Measurements from ENCODE around the gene TDO2. TPM values are rescaled to one million over a fixed set of nuclear protein-coding genes. Genes with fewer than 3 reads are reported as not detected.
"Not testable (repeated sequence)": the region's sequence is repeated elsewhere in the genome, so short reads cannot be mapped to it uniquely, and the experiment has no call there.

TDO2 gene
- total RNA-seq (2014; rRNA removed; shearing (Covaris generic)): 11.4 and 17.6 TPM in 2 replicates
- 13.0 and 20.1 TPM in 2 replicates for polyA plus RNA-seq (2014; cell fraction: nucleus; rRNA removed)

DNA sequence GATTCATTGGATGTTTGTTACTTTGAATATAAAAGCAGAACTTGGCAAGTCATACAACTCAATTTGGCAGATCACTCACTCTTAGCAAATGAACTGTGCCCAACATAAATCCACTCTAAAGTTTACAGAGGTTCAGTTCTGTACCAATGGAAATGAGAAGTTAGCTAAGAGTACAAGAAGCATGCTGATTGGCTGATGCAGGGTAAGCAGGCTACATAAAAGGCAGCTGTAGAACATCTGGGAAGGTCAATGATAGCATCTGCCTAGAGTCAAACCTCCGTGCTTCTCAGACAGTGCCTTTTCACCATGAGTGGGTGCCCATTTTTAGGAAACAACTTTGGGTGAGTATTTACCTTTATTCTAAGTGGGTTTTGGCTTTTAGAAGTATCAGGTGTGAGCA, at the start of gene TDO2:
TDO2 (plus strand) TSS at position 244 of the 400 bp plus-strand sequence; CDS start at position 307, 63 bp downstream.
- no peak for DNase-seq (ENCODE audit: extremely low read depth, low read depth)

DNA sequence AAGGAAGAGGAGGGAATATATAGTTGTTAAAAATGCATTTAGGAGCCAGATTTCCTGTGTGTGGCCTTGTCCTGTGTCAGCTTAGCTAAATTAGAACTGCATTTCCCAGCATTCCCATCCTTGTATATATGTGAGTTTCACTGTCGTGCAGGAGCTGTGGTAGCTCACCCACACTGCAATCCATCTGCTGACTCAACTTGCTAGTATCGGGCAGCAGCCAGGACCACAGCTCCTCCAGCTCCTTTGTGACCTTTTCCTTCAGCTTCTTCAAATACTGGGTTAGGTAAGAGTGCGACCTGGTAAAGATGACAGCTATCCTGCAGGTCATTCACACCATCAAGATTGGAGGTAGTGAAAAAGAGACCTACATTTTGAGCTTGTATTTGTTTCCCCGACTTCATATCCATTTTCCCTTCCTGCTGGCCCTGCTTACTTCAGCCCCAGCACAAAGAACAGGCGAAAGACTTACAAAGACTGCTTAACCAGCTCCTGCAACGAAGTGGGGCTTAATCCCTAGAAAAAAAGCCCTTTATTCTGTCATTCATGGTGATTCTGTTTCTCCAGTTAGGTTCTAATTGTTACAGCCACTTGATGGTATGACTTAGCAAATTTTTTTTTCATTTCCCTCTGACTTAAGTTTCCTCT, 48.8 kb upstream of the TDO2 start:
- DNase-seq (ENCODE audit: extremely low read depth, low read depth): peak; percentile 71

DNA sequence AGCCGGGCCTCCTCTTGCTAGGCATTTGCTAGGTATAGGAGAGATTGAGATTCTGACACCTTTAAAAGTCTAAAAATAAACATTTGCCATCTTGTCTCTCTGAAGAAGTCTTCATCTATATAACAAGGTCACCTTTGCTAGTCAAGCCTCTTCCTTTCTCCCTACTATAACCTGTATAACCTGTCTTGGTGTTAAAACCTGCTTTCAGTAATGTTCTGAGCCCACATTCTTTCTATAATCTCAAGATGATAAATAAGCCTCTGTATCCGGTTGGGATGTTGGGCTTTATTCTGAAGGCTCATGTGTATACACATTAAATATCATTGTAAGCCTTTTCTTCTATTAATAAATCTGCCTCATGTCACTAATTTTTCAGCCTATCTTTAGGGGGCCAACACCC, 47.6 kb upstream of the TDO2 start:
- DNase-seq (ENCODE audit: extremely low read depth, low read depth): no peak

DNA sequence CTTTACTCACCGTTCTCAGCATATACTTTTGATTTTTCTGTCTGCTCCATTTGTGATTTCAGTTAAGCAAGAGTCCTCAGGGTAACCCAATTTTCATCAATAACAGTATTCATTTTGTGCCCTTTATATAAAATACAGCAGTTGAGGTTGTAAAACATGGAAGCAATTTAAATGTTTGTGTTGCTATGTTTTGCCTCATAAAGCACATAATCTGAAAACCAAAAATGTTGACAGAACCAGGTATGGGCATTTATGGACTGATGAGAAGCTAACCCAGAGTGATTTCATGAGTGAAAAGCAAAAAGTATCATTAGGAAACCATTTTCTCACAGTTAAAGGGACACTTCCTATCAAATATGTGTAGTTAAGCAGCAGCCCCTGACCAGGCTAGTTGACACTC, 37.3 kb upstream of the TDO2 start, which contains the start of gene ASIC5:
ASIC5 (minus strand) TSS at position 101 of the 400 bp plus-strand sequence; CDS start at position 50, 51 bp downstream.
- no peak for DNase-seq (ENCODE audit: extremely low read depth, low read depth)

DNA sequence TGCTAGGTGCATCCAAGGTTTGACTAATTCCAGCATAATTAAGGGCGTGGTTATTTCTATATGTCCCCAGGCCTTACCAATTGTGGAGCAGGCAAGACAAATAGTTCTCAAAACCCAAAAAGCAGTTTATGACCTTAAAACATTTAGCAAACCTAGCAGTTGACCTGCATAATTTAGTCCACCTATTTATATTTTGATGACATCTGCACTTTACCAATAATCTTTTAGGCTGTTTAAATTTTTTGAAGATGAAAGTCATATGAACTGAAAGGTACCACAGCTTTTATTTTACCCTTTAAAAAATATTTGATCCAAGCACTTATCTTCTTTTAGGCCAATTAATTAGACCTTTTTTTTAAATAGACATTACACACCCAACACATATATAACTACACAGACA, 27.6 kb upstream of the TDO2 start:
- DNase-seq (ENCODE audit: extremely low read depth, low read depth): no peak

DNA sequence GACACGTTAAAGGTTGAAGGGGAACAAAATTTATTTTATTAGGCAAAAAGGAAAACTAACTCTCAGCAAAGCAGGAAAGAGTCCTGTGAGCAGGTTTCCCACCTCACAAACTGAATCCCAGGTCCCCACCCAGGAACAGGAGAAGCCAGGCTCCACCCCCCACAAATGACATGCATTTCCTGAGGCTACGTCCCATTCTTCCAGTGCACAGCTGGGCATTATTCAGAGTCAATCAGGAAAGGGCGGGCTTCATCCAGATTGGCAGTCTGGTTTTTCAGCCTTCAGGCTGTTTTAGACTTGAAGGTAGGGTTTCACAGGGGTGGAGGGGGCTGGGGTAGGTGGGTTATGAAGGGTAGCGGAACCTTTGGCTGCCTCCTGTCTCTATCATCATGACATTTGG, 25.5 kb upstream of the TDO2 start:
- DNase-seq (ENCODE audit: extremely low read depth, low read depth): no peak

DNA sequence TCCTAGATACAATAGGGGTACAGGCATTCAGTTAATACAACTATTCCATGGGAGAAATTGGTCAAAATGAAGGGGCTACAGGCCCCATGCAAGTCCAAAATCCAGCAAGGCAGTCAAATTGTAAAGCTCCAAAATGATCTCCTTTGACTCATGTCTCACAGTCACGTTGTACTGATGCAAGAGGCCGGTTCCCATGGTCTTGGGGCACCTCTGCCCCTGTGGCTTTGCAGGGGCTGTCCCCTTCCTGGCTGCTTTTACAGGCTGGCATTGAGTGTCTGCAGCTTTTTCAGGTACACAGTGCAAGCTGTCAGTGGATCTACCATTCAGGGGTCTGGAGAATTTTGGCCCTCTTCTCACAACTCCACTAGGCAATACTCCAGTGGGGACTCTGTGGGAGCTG, 24.9 kb upstream of the TDO2 start:
- no peak for DNase-seq (ENCODE audit: extremely low read depth, low read depth)

DNA sequence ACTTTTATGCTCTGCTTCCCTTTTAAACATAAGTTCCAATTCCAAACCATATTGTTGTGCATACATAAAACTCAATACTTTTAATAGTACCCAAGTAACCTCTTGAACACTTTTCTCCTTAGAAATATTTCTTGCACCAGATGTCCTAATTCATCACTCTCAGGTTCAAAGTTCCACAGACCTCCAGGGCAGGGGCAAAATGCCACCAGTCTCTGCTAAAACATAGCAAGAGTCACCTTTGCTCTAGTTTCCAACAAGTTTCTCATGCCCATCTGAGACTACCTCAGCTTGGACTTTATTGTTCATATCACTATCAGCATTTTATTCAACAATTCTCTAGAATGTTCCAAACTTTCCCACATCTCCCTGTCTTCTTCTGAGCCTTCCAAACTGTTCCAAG, 23.7 kb upstream of the TDO2 start:
- DNase-seq (ENCODE audit: extremely low read depth, low read depth): no peak

DNA sequence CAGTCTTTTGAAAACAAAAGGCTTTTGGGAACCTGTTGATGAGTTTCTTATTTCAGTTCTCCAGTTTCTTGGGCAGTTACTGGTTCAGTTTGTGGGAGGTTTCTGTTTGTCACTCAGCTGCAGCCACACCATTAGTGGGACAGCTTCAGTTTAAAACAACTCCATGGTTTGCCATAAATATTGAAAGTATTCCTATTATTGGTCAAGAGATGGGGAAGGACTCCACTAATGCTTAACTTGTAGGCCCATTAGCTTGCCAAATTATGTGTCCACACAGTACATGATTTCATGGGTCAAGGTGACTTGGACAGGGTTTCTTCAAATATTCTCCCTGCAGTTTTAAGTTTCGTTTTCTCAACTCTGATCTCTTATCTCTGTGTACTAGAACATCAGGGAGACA, 21.9 kb upstream of the TDO2 start:
- DNase-seq (ENCODE audit: extremely low read depth, low read depth): no peak

DNA sequence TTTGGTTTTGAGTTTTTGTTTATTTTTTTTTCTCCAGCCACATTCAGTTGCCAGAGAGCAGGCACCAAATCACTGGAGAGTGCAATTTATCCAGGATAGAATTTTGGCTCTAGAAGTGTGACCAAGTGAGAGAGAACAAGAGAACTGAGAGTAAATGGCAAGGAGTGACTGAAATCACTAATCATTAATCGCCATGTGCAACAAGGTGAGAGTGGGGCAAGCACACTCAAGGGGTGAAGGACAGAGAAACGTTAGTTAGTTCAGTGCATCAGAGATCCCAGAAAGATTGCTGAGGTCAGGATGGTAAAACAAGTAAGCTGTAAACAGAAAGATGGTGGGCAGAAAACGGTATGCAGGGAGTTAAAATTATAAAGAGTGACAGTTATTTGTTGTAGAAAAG, 19.6 kb upstream of the TDO2 start:
- no peak for DNase-seq (ENCODE audit: extremely low read depth, low read depth)

DNA sequence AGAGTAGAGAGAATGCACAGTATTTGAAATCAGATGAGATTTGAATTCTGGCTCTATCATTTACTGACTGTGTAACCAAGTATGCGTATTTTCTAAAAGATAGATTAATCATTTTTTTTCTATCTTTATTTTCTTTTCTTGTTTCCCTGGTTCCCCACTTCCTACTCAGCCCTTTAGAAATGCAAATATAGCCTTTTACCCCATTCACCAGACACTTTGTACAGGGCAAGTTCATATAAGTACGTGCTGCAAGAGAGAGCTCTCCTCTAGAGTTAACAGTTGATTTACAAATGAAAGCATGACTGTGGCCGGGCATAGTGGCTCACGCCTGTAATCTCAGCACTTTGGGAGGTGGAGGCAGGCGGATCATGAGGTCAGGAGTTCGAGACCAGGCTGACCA, 17.8 kb upstream of the TDO2 start:
- DNase-seq (ENCODE audit: extremely low read depth, low read depth): no peak

DNA sequence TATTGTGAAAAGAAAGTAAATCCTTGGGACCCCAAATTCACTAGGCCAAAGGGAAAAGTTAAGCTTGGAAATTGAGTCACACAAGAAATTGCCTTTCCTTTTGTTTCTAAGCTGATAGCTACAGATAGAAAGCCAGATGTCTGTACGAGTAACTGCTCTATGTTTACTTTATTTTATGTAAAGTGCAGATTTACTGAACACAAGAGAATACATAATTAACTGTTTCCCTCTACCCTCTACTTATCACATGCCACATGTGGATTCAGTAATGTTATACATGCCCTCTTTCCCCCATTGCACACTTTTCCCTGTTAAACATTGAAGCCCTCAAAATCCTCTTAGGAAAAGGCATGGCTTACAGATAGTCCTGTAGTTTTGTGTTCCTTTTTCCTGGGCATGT, 16.5 kb upstream of the TDO2 start:
- no peak for DNase-seq (ENCODE audit: extremely low read depth, low read depth)

DNA sequence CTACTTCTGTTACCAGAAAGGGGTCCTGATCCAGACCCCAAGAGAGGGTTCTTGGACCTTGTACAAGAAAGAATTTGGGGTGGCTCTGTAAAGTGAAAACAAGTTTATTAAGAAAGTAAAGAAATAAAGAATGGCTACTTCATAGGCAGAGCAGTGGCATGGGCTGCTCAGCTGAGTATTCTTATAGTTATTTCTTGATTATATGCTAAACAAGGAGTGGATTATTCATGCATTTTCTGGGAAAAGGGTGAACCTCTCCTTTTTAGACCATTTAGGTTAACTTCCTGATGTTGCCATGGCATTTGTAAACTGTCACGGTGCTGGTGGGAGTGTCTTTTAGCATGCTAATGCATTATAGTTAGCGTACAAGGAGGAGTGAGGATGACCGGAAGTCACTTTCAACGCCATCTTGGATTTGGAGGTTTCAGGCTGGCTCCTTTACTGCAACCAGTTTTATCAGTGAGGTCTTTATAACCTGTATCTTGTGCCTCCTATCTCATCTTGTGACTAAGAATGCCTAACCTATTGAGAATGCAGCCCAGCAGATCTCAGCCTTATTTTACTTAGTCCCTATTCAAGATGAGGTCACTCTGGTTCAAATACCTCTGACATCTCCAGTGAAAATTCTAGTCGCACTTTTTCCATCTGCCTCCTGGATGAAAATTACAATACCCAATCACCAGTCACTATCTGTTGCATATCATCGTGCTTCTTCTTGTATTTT, 15.5 kb upstream of the TDO2 start:
- DNase-seq (ENCODE audit: extremely low read depth, low read depth): no peak

DNA sequence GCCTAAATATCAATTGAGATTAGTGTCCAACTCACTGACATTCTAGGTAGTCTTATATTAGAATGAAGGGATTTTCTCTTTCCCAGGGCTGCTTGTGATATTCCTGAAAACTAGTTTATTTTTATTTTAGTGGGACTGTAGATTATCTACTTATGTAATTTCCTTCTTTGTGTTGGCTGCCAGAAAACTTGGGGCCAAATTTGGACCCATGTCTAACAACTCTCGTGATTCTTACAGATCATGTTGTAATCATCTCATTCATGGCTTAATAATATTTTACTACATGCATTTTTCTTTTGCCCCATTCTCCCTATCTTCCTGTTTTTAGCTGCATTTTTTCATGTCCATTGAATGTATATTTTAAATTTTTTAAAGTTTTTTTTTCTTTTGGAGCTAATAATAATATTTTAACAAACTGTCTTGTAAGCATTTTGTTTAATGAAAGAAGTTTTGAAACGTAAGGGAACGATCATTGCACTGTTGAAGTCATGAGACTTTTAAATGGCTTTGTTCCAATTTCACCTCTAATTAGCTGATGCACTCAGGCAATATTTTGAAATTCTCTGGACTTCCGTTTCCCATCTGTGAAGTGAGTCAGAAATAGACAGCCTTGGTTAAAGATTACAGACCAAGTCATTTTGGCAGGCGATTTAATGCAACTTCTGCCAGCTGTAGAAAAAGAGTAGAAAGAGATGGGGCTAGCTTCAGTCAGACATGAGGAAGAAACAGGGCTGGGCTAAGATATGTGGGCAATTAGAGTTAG, 14.3 kb upstream of the TDO2 start:
- no peak for DNase-seq (ENCODE audit: extremely low read depth, low read depth)

DNA sequence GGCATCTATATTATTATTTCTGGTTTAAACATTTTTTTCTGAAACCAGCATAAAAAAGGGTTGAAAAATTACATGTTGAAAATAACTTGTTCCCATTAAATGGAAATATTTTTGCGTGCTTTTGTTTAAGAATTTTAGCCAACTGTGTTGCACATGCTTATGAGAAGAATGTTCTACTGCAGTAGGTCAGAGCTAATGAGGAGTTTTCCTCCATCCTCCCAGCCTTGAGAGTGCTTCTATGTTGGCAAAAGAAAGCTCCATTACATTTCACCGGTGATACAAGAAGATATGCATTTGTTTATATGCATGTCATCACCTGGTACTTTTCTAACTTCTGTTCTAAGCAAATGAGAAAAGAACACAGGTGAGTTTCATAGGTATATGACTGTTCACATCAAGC, 13.6 kb upstream of the TDO2 start:
- DNase-seq (ENCODE audit: extremely low read depth, low read depth): no peak

DNA sequence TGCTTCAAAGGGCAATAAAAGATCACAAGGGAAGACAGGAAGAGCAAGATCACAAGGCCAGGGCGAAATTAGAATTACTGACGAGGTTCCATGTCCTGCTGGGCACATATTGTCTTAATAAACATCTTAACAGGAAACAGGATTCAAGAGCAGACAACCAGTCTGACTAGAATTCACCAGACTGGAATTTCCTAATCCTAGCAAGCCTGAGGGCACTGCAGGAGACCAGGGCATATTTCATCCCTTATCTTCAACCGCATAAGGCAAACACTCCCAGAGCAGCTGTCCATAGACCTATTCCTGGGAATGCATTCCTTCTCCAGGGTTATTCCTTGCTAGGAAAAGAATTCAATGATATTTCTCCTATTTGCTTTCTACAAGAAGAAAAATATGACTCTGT, 12.4 kb upstream of the TDO2 start:
- DNase-seq (ENCODE audit: extremely low read depth, low read depth): no peak

DNA sequence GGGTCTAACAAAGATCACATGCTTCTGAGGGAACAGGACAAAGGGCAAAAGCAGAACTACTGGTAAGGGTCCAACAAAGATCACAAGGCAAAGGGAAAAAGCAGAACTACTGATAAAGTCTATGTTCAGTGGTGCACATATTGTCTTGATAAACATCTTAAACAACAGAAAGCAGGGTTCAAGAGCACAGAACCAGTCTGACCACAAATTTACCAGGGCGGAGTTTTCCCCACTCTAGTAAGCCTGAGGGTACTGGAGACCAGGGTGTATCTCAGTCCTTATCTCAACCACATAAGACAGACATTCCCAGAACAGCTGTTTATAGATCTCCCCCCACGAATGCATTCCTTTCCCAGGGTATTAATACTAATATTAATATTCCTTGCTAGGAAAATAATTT, 5.1 kb upstream of the TDO2 start:
- not testable (repeated sequence) for DNase-seq (ENCODE audit: extremely low read depth, low read depth)

DNA sequence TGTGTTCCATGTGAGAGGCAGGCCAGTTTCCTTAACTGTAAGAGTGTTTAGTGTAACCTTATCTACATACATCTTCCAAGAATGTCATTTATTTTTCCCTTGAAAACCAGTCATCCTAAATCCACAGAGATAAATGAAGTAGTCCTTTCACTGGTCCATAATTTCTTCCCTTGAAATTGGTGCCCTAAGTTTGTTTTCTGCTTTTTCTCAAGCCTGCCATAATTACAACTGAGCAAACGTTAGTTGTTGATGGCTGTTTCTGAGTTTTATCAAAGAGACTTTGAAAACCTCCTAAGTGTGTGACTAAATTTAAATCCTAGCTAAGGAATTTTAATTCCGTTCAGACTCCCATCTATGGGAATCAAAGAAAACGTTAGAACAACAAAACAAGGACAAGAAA, 3.6 kb upstream of the TDO2 start:
- DNase-seq (ENCODE audit: extremely low read depth, low read depth): no peak

DNA sequence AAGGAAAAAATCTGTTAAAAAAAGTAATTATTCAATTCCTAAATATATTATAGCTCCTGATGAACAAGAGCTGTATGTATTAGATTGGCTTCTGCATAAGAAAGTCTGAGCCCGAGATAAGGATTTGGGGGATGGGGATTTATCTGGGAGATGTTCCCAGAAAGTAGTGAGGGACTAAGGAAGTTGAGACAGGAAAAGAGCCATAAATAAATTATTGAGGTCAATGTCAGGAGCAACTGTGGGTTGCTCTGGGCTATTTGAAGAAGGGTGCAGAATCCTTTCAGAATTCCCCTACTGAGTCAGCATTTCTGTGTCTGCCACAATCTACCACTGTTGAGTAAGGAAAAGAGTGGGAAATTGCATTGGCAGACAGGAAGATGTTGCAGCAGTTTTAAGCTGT, 3.1 kb upstream of the TDO2 start:
- DNase-seq (ENCODE audit: extremely low read depth, low read depth): no peak

DNA sequence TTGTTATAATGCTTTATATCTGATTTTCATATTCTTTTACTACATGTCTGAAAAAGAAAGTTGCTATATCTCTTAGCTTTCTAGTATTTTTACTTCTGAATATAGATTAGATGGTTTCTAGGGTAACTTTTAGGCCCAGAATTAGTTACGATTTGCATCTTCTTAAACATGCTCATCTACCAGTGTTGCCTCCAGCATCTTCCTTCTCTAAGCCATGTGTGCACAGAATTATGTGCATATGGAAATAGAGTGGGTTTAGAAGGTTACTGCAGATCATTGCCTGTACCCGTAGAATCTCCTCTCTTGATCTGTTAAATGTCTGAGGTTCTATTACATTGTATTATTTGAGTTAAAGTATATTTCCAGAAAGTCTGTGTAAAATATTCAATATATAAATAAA, 2.5 kb upstream of the TDO2 start:
- DNase-seq (ENCODE audit: extremely low read depth, low read depth): no peak

DNA sequence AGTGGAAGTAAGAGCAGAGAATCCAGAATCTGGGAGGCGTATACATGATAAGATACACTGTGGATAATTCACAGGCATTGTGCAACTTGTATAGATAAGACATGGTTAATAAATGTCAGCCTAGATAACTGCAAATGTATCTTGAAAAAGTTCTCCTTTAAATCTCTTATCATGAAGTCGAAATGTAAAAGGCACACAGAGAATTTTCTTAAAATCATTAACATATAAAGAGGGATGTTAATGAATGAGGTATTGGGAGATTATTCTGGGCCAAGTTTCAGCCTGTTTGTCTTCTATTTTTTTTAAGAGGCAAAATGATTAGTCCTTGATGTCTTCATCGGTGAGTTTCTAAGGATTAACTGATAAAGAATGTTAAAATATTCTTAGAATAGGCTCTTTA, 835 bp downstream of the TDO2 start:
- no peak for DNase-seq (ENCODE audit: extremely low read depth, low read depth)

Measured in NCI-H460 (cell line).